GM19324 (cell line): Measurements from ENCODE around the gene RIPOR3.

Experiments
- ATAC-seq: cut with Tn5 transposase; IDR thresholded peaks from one replicate; pipeline ENCODE4 v1.9.1; 2021; ENCODE audit warnings: mild to moderate bottlenecking, moderate library complexity; ENCODE audit not compliant: unreplicated experiment, low FRiP score

The RIPOR3 gene

GRCh38 chr20:50594591-50595432, 96.5 kb downstream of the RIPOR3 start:
- no peak for ATAC-seq

GRCh38 chr20:50594231-50594590, 97.1 kb downstream of the RIPOR3 start:
- no peak for ATAC-seq

- no peak for ATAC-seq
Observed at GRCh38 chr20:50593005-50593335, 98.4 kb downstream of the RIPOR3 start.

GRCh38 chr20:50592282-50593004, 98.9 kb downstream of the RIPOR3 start:
- ATAC-seq, result no peak

- no peak for ATAC-seq
Observed at GRCh38 chr20:50591233-50591852, 100.0 kb downstream of the RIPOR3 start.

- ATAC-seq, result no peak
Observed at GRCh38 chr20:50590348-50590664, 101.0 kb downstream of the RIPOR3 start.

GRCh38 chr20:50589548-50590347, 101.6 kb downstream of the RIPOR3 start:
- no peak for ATAC-seq

- ATAC-seq, result no peak
Observed at GRCh38 chr20:50588034-50588736, 103.2 kb downstream of the RIPOR3 start.

- no peak for ATAC-seq
Observed at GRCh38 chr20:50587291-50587961, 103.9 kb downstream of the RIPOR3 start.

- no peak for ATAC-seq
Observed at GRCh38 chr20:50586531-50587232, 104.7 kb downstream of the RIPOR3 start.

GRCh38 chr20:50585678-50586077, 105.7 kb downstream of the RIPOR3 start:
- ATAC-seq, result no peak

GRCh38 chr20:50585214-50585613, 106.1 kb downstream of the RIPOR3 start:
- no peak for ATAC-seq

GRCh38 chr20:50584687-50585086, 106.7 kb downstream of the RIPOR3 start:
- no peak for ATAC-seq

- ATAC-seq, result no peak
Observed at GRCh38 chr20:50583442-50584150, 107.7 kb downstream of the RIPOR3 start.

- ATAC-seq, result no peak
Observed at GRCh38 chr20:50582591-50583234, 108.6 kb downstream of the RIPOR3 start.

- no peak for ATAC-seq
Observed at GRCh38 chr20:50582092-50582491, 109.2 kb downstream of the RIPOR3 start.

GRCh38 chr20:50580842-50581544, 110.3 kb downstream of the RIPOR3 start:
- ATAC-seq, result no peak
